Frontal cortex (tissue), 4 donors: ENCODE data around the gene CYTIP. TPM values are rescaled to one million over a fixed set of nuclear protein-coding genes. Genes with fewer than 3 reads are reported as not detected.
"Not testable (repeated sequence)": the region's sequence is repeated elsewhere in the genome, so short reads cannot be mapped to it uniquely, and the experiment has no call there.

Experiments
- DNase-seq, 2 donors: peaks; one replicate each; pipeline ENCODE4 v3.0.0; 2012; ENCODE audit warnings: low spot score in 2 of 2
- FAIRE-seq: peaks from 2 replicates; lab custom pipeline; 2012; peaks lifted over from hg19 to GRCh38; lab: Jason Lieb, UNC
- total RNA-seq: library from RNA; depleted of rRNA; stranded (reverse); fragments of >200 nt; gene quantifications from one replicate; pipeline ENCODE4 v1.2.3, GENCODE V29; 2014
- donor health status: control.
- donor health status: control.
- donor health status: control.

The CYTIP gene
- total RNA-seq, 1 donor from 2014 or later = 2.9 TPM

DNA sequence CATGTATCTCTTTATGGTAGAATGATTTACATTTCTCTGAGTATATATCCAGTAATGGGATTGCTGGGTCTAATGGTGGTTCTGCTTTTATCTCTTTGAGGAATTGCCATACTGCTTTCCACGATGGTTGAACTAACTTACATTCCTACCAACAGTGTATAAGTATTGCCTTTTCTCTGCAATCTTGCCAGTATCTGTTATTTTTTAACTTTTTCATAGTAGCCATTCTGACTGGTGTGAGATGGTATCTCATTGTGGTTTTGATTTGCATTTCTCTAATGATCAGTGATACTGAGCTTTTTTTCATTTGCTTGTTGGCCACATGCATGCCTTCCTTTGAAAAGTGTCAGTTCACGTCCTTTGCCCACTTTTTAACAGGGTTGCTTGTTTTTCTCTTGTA, 55.1 kb downstream of the CYTIP start:
- no peak for FAIRE-seq
- DNase-seq = no peak

DNA sequence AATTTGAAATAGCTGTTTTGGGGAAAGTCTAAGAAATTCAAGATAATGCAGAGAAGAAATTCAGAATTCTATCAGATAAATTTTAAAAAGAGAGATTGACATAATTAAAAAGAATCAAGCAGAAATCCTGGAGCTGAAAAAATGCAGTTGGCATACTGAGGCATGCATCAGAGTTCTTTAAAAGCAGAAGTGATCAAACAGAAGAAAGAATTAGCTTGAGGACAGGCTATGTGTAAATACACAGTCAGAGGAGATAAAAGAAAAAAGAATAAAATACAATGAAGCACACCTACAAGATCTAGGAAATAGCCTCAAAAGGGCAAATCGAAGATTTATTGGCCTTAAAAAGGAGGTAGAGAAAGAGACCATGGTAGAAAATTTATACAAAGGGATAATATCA, 57.1 kb downstream of the CYTIP start:
- FAIRE-seq = no peak

DNA sequence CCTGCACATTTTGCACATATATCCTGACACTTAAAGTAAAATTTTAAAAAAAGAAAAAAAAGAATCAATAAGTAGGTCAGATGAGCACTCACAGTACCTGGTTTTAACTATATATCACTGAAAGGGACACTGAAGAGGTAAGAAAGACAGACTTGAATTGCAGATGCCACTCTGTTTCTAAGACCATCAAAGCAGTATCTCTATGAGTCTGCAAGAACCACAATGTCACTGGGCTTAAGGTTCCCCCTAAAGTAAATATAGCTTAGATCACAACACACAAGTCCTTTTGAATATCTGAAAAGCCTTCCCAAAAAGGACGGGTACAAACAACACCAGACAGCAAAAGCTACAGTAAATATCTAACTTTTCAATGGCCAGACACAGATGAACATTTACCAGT, 57.6 kb downstream of the CYTIP start:
- no peak for DNase-seq
- FAIRE-seq = no peak

More for the DNA sequence above, 57.1 kb downstream of the CYTIP start:
- DNase-seq = no peak

DNA sequence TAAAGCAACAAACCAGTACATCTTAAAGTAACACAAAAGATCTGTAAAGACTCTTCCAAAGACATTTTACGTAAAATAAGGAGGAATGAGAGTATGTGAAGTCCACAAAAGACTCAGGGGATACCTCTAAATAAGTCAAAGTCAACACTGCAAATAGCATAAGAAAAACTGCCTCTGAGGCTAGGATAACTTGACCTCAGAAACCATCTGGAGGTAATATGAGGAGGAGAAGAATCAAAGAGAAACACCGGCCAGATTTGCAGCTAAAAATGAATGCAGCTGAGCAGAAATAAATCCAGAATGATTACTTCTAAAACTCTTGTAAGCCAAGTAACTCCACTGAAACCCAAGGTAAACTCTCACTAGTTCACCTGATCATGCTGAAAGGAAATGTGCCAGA, 66.0 kb downstream of the CYTIP start:
- FAIRE-seq (no peak), DNase-seq (no peak)

DNA sequence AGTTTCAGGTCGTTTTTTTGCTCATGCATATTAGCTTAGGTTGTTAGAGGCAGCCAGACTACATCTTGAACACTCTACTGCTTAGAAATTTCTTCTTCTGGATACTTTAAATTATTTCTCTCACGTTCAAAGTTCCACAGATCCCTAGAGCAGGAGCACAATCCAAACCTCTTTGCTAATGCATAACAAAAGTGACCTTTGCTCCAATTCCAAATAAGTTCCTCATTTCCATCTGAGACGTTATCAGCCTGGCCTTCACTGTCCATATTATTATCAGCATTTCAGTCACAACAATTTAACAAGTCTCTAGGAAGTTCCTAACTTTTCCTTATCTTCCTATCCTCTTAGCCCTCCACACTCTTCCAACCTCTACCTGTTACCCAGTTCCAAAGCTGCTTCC, 67.8 kb downstream of the CYTIP start:
- no peak for FAIRE-seq

DNA sequence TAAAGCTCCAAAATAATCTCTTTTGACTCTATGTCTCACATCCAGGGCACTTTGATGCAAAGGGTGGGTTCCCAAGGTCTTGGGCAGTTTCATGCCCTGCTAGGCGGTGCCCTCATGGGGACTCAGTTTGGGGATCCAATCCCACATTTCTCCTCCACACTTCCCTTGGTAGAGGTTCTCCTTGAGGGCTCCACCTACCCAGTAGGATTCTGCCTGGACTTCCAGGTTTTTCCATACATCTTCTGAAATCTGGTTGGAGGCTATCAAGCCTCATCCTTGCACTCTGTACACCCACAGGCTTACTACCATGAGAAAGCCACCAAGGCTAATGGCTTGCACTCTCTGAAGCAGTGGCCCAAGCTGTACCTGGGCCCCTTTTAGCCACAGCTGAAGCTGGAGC, 68.5 kb downstream of the CYTIP start:
- DNase-seq = no peak
- no peak for FAIRE-seq

More for the DNA sequence above, 67.8 kb downstream of the CYTIP start:
- no peak for DNase-seq

DNA sequence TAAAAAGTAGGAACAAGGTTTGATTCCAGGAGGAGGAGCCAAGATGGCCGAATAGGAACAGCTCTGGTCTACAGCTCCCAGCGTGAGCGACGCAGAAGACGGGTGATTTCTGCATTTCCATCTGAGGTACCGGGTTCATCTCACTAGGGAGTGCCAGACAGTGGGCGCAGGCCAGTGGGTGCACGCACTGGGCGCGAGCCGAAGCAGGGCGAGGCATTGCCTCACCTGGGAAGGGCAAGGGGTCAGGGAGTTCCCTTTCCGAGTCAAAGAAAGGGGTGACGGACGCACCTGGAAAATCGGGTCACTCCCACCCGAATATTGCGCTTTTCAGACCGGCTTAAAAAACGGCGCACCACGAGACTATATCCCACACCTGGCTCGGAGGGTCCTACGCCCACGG, 75.4 kb downstream of the CYTIP start:
- not testable (repeated sequence) for DNase-seq, FAIRE-seq

DNA sequence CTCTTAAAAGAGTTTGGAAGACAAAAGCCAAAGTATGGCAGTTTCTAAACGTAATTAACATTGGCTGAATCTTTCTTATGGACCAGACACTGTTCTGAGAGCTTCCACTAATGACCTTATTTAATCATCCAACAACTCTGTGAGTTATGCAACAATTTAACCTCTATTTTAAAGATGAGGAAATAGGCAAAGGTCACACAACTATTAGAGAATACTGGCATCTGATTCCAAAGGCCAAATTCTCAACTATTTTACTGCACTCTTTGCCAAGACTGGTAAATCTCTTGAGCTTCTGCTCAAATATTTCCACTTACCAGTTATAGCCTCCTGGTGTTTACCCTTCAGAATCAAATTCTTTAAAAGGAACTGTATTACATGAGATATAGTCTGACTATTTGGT, 76.2 kb downstream of the CYTIP start:
- DNase-seq (no peak), FAIRE-seq (no peak)

Other genes starting within 250 kb of the CYTIP start
- gene GALNT5, start 186.4 kb downstream of the CYTIP start, total RNA-seq = under 0.01 TPM
- under 0.01 TPM for gene ERMN, start 118.3 kb downstream of the CYTIP start, total RNA-seq
- gene ACVR1C, start 184.8 kb upstream of the CYTIP start, total RNA-seq = 5.7 TPM